ENCODE data around the gene PGAM1. TPM values are rescaled to one million over a fixed set of nuclear protein-coding genes. Genes with fewer than 3 reads are reported as not detected.

PGAM1 gene
- total and polyA plus RNA-seq, 2 of the 4 experiments (the other 2 are of a cell fraction): 686 to 841 TPM

DNA sequence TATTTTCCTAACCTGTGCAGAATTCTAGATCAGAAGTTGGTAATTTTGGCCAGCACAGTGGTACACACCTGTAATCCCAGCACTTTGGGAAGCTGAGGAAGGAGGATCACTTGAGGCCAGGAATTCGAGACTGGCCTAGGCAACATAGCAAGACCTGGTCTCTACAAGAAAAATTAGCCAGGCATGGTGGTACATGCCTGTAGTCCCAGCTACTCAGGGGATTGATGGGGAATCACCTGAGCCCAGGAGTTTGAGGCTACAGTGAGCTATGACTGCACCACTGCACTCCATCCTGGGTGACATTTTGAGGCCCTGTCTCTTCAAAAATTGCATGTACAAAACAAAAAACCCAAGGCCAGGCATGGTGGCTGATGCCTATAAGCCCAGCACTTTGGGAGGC is 8.6 kb downstream of the PGAM1 start:
- H3K4me2 ChIP-seq (ENCODE audit: low read depth, low read length): no peak overlapping the region
- no peak overlapping the region for H3K27ac ChIP-seq (ENCODE audit: insufficient read depth, low read length)
- no peak overlapping the region for H3K56ac ChIP-seq (ENCODE audit: extremely low read depth, insufficient read depth, low read length)
- intact Hi-C loops (cut with micrococcal nuclease): no loop called here
- H4K20me1 ChIP-seq (ENCODE audit: insufficient read depth, low read length): peaks cover 17% of the 10 kb centered on the region
- H2AK5ac ChIP-seq (ENCODE audit: low read depth, low read length): no peak overlapping the region
- H4K8ac ChIP-seq (ENCODE audit: low read depth in 2 of 2, low read length in 2 of 2): no peak overlapping the region
- peaks cover 48% of the 10 kb centered on the region for H3K36me3 ChIP-seq (ENCODE audit: control insufficient read depth, insufficient read depth, low read length)
- H3K9me1 ChIP-seq (ENCODE audit: insufficient read depth, low read length): no peaks in the 10 kb centered on the region
- no peaks in the 10 kb centered on the region for H3K9me3 ChIP-seq (ENCODE audit: control insufficient read depth, insufficient read depth, low read length)
- H2BK120ac ChIP-seq (ENCODE audit: low read depth, low read length): no peak overlapping the region
- no peaks in the 10 kb centered on the region for H3K4me1 ChIP-seq (ENCODE audit: control insufficient read depth, insufficient read depth, low read length)
- WGBS, 2 experiments (ENCODE audit: extremely low coverage in 2 of 2, insufficient read length in 1 of 2): no CpG with 5 or more reads among the region's 1 CpG
- H2BK5ac ChIP-seq (ENCODE audit: low read depth, low read length, poor library complexity, severe bottlenecking): no peak overlapping the region
- H3K23ac ChIP-seq (ENCODE audit: low read depth, low read length): no peak overlapping the region
- no peak overlapping the region for H2AK9ac ChIP-seq (replicated peaks; ENCODE audit: low read depth, low read length, poor library complexity)
- ChIA-PET CTCF (interaction anchor here (1.0 kb wide), 1 partner anchor 24 kb away, joined by 3 read pairs; no protein-coding TSS in a partner anchor), POLR2A (ENCODE audit: unreplicated experiment) (no interaction called here)
- ATAC-seq (ENCODE audit: low read depth) (no peak), DNase-seq (no peak)
- H3K18ac ChIP-seq (ENCODE audit: low read depth, low read length): no peak overlapping the region
- no peak overlapping the region for H3K4ac ChIP-seq (ENCODE audit: low read depth, low read length)
- H3K4me3 ChIP-seq (ENCODE audit: insufficient read depth, low read depth, low read length): no peak overlapping the region
- no TSS peak for BruUV-seq (replicated peaks)
- no peak overlapping the region for H4K91ac ChIP-seq (ENCODE audit: insufficient read depth, low read depth, low read length)
- H3K14ac ChIP-seq (replicated peaks; ENCODE audit: low read depth, low read length): no peak overlapping the region
- no peak overlapping the region for H3K9ac ChIP-seq (ENCODE audit: low read depth, low read length)
- peaks cover 3 to 19% of the 10 kb centered on the region in 2 experiments; a peak in 2 of 4 replicates for H3K79me1 ChIP-seq (ENCODE audit: low read depth in 1 of 2, low read length in 2 of 2)
- H2BK15ac ChIP-seq (ENCODE audit: low read depth, low read length): no peak overlapping the region
- no peak for TF ChIP-seq RAD21 (IDR thresholded peaks at IDR 0.05; ENCODE audit: low read length)
- TF ChIP-seq NFE2L2 (IDR thresholded peaks at IDR 0.05; ENCODE audit: low read depth, low read length): no peak
- no peak for TF ChIP-seq MXI1 (IDR thresholded peaks at IDR 0.05; ENCODE audit: borderline replicate concordance, low read depth, low read length)
- no peak for TF ChIP-seq RCOR1 (IDR thresholded peaks at IDR 0.05; ENCODE audit: insufficient replicate concordance, low read length)
- TF ChIP-seq, protein P1, sequence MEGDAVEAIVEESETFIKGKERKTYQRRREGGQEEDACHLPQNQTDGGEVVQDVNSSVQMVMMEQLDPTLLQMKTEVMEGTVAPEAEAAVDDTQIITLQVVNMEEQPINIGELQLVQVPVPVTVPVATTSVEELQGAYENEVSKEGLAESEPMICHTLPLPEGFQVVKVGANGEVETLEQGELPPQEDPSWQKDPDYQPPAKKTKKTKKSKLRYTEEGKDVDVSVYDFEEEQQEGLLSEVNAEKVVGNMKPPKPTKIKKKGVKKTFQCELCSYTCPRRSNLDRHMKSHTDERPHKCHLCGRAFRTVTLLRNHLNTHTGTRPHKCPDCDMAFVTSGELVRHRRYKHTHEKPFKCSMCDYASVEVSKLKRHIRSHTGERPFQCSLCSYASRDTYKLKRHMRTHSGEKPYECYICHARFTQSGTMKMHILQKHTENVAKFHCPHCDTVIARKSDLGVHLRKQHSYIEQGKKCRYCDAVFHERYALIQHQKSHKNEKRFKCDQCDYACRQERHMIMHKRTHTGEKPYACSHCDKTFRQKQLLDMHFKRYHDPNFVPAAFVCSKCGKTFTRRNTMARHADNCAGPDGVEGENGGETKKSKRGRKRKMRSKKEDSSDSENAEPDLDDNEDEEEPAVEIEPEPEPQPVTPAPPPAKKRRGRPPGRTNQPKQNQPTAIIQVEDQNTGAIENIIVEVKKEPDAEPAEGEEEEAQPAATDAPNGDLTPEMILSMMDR (conservative IDR thresholded peaks at IDR 0.05; ENCODE audit: low read depth, low read length): no peak
- no peak for TF ChIP-seq FOS (IDR thresholded peaks at IDR 0.05; ENCODE audit: low read depth, low read length)
- TF ChIP-seq CHD1 (IDR thresholded peaks at IDR 0.05; ENCODE audit: low read depth, low read length): no peak
- no peak for TF ChIP-seq USF2 (IDR thresholded peaks at IDR 0.05; ENCODE audit: low read depth, low read length)
- H3K27me3 ChIP-seq (ENCODE audit: control insufficient read depth, insufficient read depth, low read length): no peaks in the 10 kb centered on the region
- in situ Hi-C loops (cut with MboI; ENCODE audit: low sequenced_read_pairs): no loop called here
- no peak overlapping the region for H2BK20ac ChIP-seq (ENCODE audit: low read depth, low read length)
- H2AFZ ChIP-seq (replicated peaks; ENCODE audit: low read length, poor library complexity): no peak overlapping the region
- dilution Hi-C loops (cut with HindIII; ENCODE audit: low sequenced_read_pairs, unreplicated experiment): no loop called here
- H4K5ac ChIP-seq (ENCODE audit: low read depth, low read length): no peak overlapping the region
